Right lobe of liver (tissue), 4 donors: ENCODE results near the gene RB1.

Source experiments
- CTCF ChIP-seq, 4 donors: fragments of 200-600 bp in 3 of 4; fragments of 450-650 bp in 1 of 4; IDR thresholded peaks; one replicate each; pipeline versions ENCODE4 v1.5.1 to v1.8.0; 2016 to 2022; ENCODE audit warnings: antibody characterized with exemption in 4 of 4, mild to moderate bottlenecking in 2 of 4
- POLR2A ChIP-seq: fragments of 450-650 bp; IDR thresholded peaks from one replicate; pipeline ENCODE4 v1.6.1; 2017; ENCODE audit warnings: antibody characterized with exemption, mild to moderate bottlenecking
- donor health status: DM: no; HTN: no; CAD: no.
- donor health status: DM: no; HTN: no; CAD: no.
- donor health status: DM: no; HTN: yes; CAD: no.

GRCh38 chr13:48258430-48258829 lies 45.1 kb upstream of the RB1 start:
- TF ChIP-seq CTCF (IDR thresholded peaks at IDR 0.05) (no peak), POLR2A (no peak)
